Uterus (tissue), 4 donors: ENCODE results near the gene TMEM132E. TPM values are rescaled to one million over a fixed set of nuclear protein-coding genes. Genes with fewer than 3 reads are reported as not detected.
"Not testable (repeated sequence)": the region's sequence is repeated elsewhere in the genome, so short reads cannot be mapped to it uniquely, and the experiment has no call there.

Source experiments
- DNase-seq, 2 donors: peaks; one replicate each; pipeline ENCODE4 v3.0.0-alpha.2; 2019 to 2020
- H3K27ac ChIP-seq, 2 donors: fragments of 200-600 bp; sonication (generic); 1 replicate in 1 of 2; 2 replicates in 1 of 2; pipeline ENCODE4 v1.5.1; 2016 to 2018
- H3K27me3 ChIP-seq, 2 donors: fragments of 200-600 bp; sonication (generic); one replicate each; pipeline ENCODE4 v1.5.1; 2018 to 2019; ENCODE audit warnings: control low read depth in 1 of 2
- H3K36me3 ChIP-seq, 2 donors: fragments of 200-600 bp; sonication (generic); one replicate each; pipeline ENCODE4 v1.5.1; 2019; ENCODE audit warnings: control low read depth in 1 of 2
- H3K4me1 ChIP-seq, 2 donors: fragments of 200-600 bp; sonication (generic); one replicate each; pipeline ENCODE4 v1.5.1; 2018 to 2019; ENCODE audit warnings: control low read depth in 1 of 2
- H3K4me3 ChIP-seq, 2 donors: fragments of 200-600 bp; sonication (generic); 1 replicate in 1 of 2; 2 replicates in 1 of 2; pipeline ENCODE4 v1.5.1; 2018 to 2019; ENCODE audit warnings: mild to moderate bottlenecking in 1 of 2
- H3K9me3 ChIP-seq, 2 donors: fragments of 200-600 bp; sonication (generic); one replicate each; pipeline ENCODE4 v1.5.1; 2019; ENCODE audit warnings: control low read depth in 1 of 2
- CTCF ChIP-seq, 4 experiments: fragments of 200-600 bp in 2 of 4; fragments of 450-650 bp in 2 of 4; sonication (generic) in 2 of 4; IDR thresholded peaks; one replicate each; pipeline ENCODE4 v1.5.1; 2016 to 2019; ENCODE audit warnings: antibody characterized with exemption in 4 of 4, mild to moderate bottlenecking in 2 of 4, moderate library complexity in 1 of 4
- POLR2A ChIP-seq, 2 donors: fragments of 450-650 bp; IDR thresholded peaks; one replicate each; pipeline ENCODE4 v1.6.1; 2016; ENCODE audit warnings: antibody characterized with exemption in 2 of 2, mild to moderate bottlenecking in 1 of 2, moderate library complexity in 1 of 2
- intact Hi-C: fragments of 100-400 bp; cut with DNase I; formaldehyde crosslinking; loops from one replicate; pipeline ENCODE4 v1.15.1; 2023; ENCODE audit warnings: low total_unique reads
- total RNA-seq, 4 donors: library from RNA; depleted of rRNA in 3 of 4; stranded (reverse); fragments of >200 nt in 3 of 4; gene quantifications; one replicate each; pipeline versions ENCODE4 v1.1.0 to v1.2.4, GENCODE V29; 2014 to 2023
- donor health status: DM: yes; HTN: yes; CAD: no.

TMEM132E gene
- total RNA-seq, 4 donors from 2014 or later = 0.90 TPM; not detected in 3

GRCh38 chr17:34537445-34537844 is 41.9 kb upstream of the TMEM132E start:
- TF ChIP-seq CTCF (IDR thresholded peaks at IDR 0.05) = no peak
- no peak for TF ChIP-seq POLR2A (IDR thresholded peaks at IDR 0.05)
- Histone ChIP-seq H3K36me3 (no peaks in the 10 kb centered on the region), H3K27ac (no peak overlapping the region), H3K4me1 (no peaks in the 10 kb centered on the region), H3K4me3 (no peak overlapping the region), H3K9me3 (no peaks in the 10 kb centered on the region), H3K27me3 (peaks cover 0 to 3% of the 10 kb centered on the region in 2 donors)
- intact Hi-C loops = no loop called here
- no peak for DNase-seq

GRCh38 chr17:34538582-34538981 is 40.8 kb upstream of the TMEM132E start:
- intact Hi-C loops, DNase-seq: not testable (repeated sequence)

GRCh38 chr17:34539881-34540280 is 39.5 kb upstream of the TMEM132E start:
- TF ChIP-seq POLR2A (IDR thresholded peaks at IDR 0.05) (no peak), CTCF (IDR thresholded peaks at IDR 0.05) (no peak)
- Histone ChIP-seq H3K27me3 (peaks cover 0 to 3% of the 10 kb centered on the region in 2 donors), H3K36me3 (no peaks in the 10 kb centered on the region), H3K4me3 (no peak overlapping the region), H3K4me1 (no peaks in the 10 kb centered on the region), H3K27ac (no peak overlapping the region), H3K9me3 (no peaks in the 10 kb centered on the region)
- intact Hi-C loops = no loop called here
- DNase-seq = no peak

More at GRCh38 chr17:34538582-34538981, 40.8 kb upstream of the TMEM132E start:
- H3K9me3 ChIP-seq, H3K4me3 ChIP-seq, H3K4me1 ChIP-seq, H3K27ac ChIP-seq, H3K36me3 ChIP-seq, H3K27me3 ChIP-seq: not testable (repeated sequence)

GRCh38 chr17:34542700-34543336 is 36.6 kb upstream of the TMEM132E start:
- Histone ChIP-seq H3K36me3 (no peaks in the 10 kb centered on the region), H3K27me3 (peaks cover 0 to 3% of the 10 kb centered on the region in 2 donors), H3K4me3 (no peak overlapping the region), H3K9me3 (no peaks in the 10 kb centered on the region), H3K27ac (no peak overlapping the region), H3K4me1 (no peaks in the 10 kb centered on the region)
- DNase-seq = peak in 1 of 2 donors; percentile 17
- TF ChIP-seq POLR2A (IDR thresholded peaks at IDR 0.05) = no peak
- peak; percentile 46 to 62 (median 54) for TF ChIP-seq CTCF (IDR thresholded peaks at IDR 0.05)
- intact Hi-C loops = no loop called here

- H3K27me3 ChIP-seq = no peaks in the 10 kb centered on the region
- no peaks in the 10 kb centered on the region for H3K36me3 ChIP-seq
- intact Hi-C loops = no loop called here
- no peak overlapping the region for H3K27ac ChIP-seq
- no peaks in the 10 kb centered on the region for H3K9me3 ChIP-seq
- H3K4me1 ChIP-seq = no peaks in the 10 kb centered on the region
- no peak for DNase-seq
- TF ChIP-seq POLR2A (IDR thresholded peaks at IDR 0.05) (no peak), CTCF (IDR thresholded peaks at IDR 0.05) (no peak)
- no peak overlapping the region for H3K4me3 ChIP-seq
Measured at GRCh38 chr17:34547453-34548063, 31.8 kb upstream of the TMEM132E start.
